GM19035 (cell line): ENCODE results near the gene THEM5.
"Not testable (repeated sequence)": the region's sequence is repeated elsewhere in the genome, so short reads cannot be mapped to it uniquely, and the experiment has no call there.

Experiments used
- ATAC-seq: cut with Tn5 transposase; IDR thresholded peaks from one replicate; pipeline ENCODE4 v1.9.1; 2021; ENCODE audit not compliant: unreplicated experiment

The THEM5 gene

GRCh38 chr1:151853411-151853943, at the start of gene THEM5:
THEM5 (minus strand) TSS chr1:151853712; CDS start chr1:151853565, 147 bp downstream.
- no peak for ATAC-seq

- ATAC-seq = no peak
These were observed 49.3 kb upstream of the THEM5 start for GRCh38 chr1:151902858-151903257.

GRCh38 chr1:151900804-151901203, 47.3 kb upstream of the THEM5 start:
- not testable (repeated sequence) for ATAC-seq

GRCh38 chr1:151898519-151898991, 45.0 kb upstream of the THEM5 start:
- no peak for ATAC-seq

- no peak for ATAC-seq
These were observed 44.5 kb upstream of the THEM5 start for GRCh38 chr1:151897991-151898431.

GRCh38 chr1:151893176-151893924, 39.8 kb upstream of the THEM5 start:
- ATAC-seq = no peak

- no peak for ATAC-seq
These were observed 38.7 kb upstream of the THEM5 start for GRCh38 chr1:151892190-151892589.

GRCh38 chr1:151891512-151891911, 38.0 kb upstream of the THEM5 start:
- ATAC-seq = no peak

- ATAC-seq = no peak
These were observed 35.6 kb upstream of the THEM5 start for GRCh38 chr1:151888972-151889570.

GRCh38 chr1:151887028-151887427, 33.5 kb upstream of the THEM5 start:
- ATAC-seq = no peak

- ATAC-seq = no peak
These were observed 32.0 kb upstream of the THEM5 start for GRCh38 chr1:151885479-151885878.

GRCh38 chr1:151884879-151885278, 31.4 kb upstream of the THEM5 start:
- not testable (repeated sequence) for ATAC-seq

GRCh38 chr1:151884445-151884844, 30.9 kb upstream of the THEM5 start:
- ATAC-seq = not testable (repeated sequence)

- not testable (repeated sequence) for ATAC-seq
These were observed 30.4 kb upstream of the THEM5 start for GRCh38 chr1:151883898-151884297.

GRCh38 chr1:151882918-151883317, 29.4 kb upstream of the THEM5 start:
- not testable (repeated sequence) for ATAC-seq

- no peak for ATAC-seq
These were observed 29.0 kb upstream of the THEM5 start for GRCh38 chr1:151882466-151882865.

- no peak for ATAC-seq
These were observed 28.0 kb upstream of the THEM5 start for GRCh38 chr1:151881479-151881878.

GRCh38 chr1:151875419-151876097, 22.0 kb upstream of the THEM5 start:
- ATAC-seq = no peak

- not testable (repeated sequence) for ATAC-seq
These were observed 19.3 kb upstream of the THEM5 start for GRCh38 chr1:151872776-151873175.

- ATAC-seq = no peak
These were observed 17.9 kb upstream of the THEM5 start for GRCh38 chr1:151871284-151872030.

GRCh38 chr1:151868486-151868885, 15.0 kb upstream of the THEM5 start:
- ATAC-seq = no peak
